Measurements from ENCODE around the gene STK40.

Gene STK40

GRCh38 chr1:36419140-36419539, 33.4 kb upstream of the STK40 start:
- Histone ChIP-seq H4K20me1 (ENCODE audit: insufficient read depth, low read length) (no peaks in the 10 kb centered on the region), H3K4me2 (ENCODE audit: low read length) (no peak overlapping the region), H3K27me3 (ENCODE audit: low read depth, low read length) (no peaks in the 10 kb centered on the region), H3K36me3 (replicated peaks; ENCODE audit: low read depth, low read length) (no peaks in the 10 kb centered on the region), H3K4me1 (ENCODE audit: low read length) (peaks cover 5% of the 10 kb centered on the region; the same call in 1 of the 2 replicates), H3K4me3 (ENCODE audit: low read length) (no peak overlapping the region), H3K9ac (ENCODE audit: low read length) (no peak overlapping the region), H3K9me3 (ENCODE audit: insufficient read depth, low read length) (no peaks in the 10 kb centered on the region), H3K27ac (ENCODE audit: low read length) (no peak overlapping the region), H3K79me2 (ENCODE audit: low read length) (no peaks in the 10 kb centered on the region), H2AFZ (ENCODE audit: low read depth, low read length) (no peak overlapping the region)
- TF ChIP-seq EZH2phosphoT487 (IDR thresholded peaks at IDR 0.05; ENCODE audit: low read depth): no peak
- TF ChIP-seq, protein P1, sequence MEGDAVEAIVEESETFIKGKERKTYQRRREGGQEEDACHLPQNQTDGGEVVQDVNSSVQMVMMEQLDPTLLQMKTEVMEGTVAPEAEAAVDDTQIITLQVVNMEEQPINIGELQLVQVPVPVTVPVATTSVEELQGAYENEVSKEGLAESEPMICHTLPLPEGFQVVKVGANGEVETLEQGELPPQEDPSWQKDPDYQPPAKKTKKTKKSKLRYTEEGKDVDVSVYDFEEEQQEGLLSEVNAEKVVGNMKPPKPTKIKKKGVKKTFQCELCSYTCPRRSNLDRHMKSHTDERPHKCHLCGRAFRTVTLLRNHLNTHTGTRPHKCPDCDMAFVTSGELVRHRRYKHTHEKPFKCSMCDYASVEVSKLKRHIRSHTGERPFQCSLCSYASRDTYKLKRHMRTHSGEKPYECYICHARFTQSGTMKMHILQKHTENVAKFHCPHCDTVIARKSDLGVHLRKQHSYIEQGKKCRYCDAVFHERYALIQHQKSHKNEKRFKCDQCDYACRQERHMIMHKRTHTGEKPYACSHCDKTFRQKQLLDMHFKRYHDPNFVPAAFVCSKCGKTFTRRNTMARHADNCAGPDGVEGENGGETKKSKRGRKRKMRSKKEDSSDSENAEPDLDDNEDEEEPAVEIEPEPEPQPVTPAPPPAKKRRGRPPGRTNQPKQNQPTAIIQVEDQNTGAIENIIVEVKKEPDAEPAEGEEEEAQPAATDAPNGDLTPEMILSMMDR (IDR thresholded peaks at IDR 0.05; ENCODE audit: low read depth, low read length): no peak

- Histone ChIP-seq H3K4me1 (ENCODE audit: low read length) (peaks cover 5% of the 10 kb centered on the region; the same call in 1 of the 2 replicates), H3K27ac (ENCODE audit: low read length) (no peak overlapping the region), H4K20me1 (ENCODE audit: insufficient read depth, low read length) (no peaks in the 10 kb centered on the region), H3K79me2 (ENCODE audit: low read length) (no peaks in the 10 kb centered on the region), H3K4me2 (ENCODE audit: low read length) (no peak overlapping the region), H3K36me3 (replicated peaks; ENCODE audit: low read depth, low read length) (no peaks in the 10 kb centered on the region), H3K27me3 (ENCODE audit: low read depth, low read length) (no peaks in the 10 kb centered on the region), H3K9me3 (ENCODE audit: insufficient read depth, low read length) (no peaks in the 10 kb centered on the region), H3K4me3 (ENCODE audit: low read length) (no peak overlapping the region), H3K9ac (ENCODE audit: low read length) (no peak overlapping the region), H2AFZ (ENCODE audit: low read depth, low read length) (no peak overlapping the region)
- TF ChIP-seq, protein P1 (IDR thresholded peaks at IDR 0.05; ENCODE audit: low read depth, low read length): no peak
- TF ChIP-seq EZH2phosphoT487 (IDR thresholded peaks at IDR 0.05; ENCODE audit: low read depth): no peak
Measured at GRCh38 chr1:36417931-36418330, 32.2 kb upstream of the STK40 start.

- no peak for TF ChIP-seq EZH2phosphoT487 (IDR thresholded peaks at IDR 0.05; ENCODE audit: low read depth)
- TF ChIP-seq, protein P1 (IDR thresholded peaks at IDR 0.05; ENCODE audit: low read depth, low read length): no peak
- Histone ChIP-seq H3K9me3 (ENCODE audit: insufficient read depth, low read length) (no peaks in the 10 kb centered on the region), H4K20me1 (ENCODE audit: insufficient read depth, low read length) (no peaks in the 10 kb centered on the region), H3K36me3 (replicated peaks; ENCODE audit: low read depth, low read length) (no peaks in the 10 kb centered on the region), H3K79me2 (ENCODE audit: low read length) (no peaks in the 10 kb centered on the region), H3K4me3 (ENCODE audit: low read length) (no peak overlapping the region), H3K27me3 (ENCODE audit: low read depth, low read length) (no peaks in the 10 kb centered on the region), H3K9ac (ENCODE audit: low read length) (no peak overlapping the region), H3K27ac (ENCODE audit: low read length) (no peak overlapping the region), H2AFZ (ENCODE audit: low read depth, low read length) (no peak overlapping the region), H3K4me2 (ENCODE audit: low read length) (no peak overlapping the region), H3K4me1 (ENCODE audit: low read length) (peaks cover 5% of the 10 kb centered on the region)
Measured at GRCh38 chr1:36415661-36416326, 30.1 kb upstream of the STK40 start.

DNA sequence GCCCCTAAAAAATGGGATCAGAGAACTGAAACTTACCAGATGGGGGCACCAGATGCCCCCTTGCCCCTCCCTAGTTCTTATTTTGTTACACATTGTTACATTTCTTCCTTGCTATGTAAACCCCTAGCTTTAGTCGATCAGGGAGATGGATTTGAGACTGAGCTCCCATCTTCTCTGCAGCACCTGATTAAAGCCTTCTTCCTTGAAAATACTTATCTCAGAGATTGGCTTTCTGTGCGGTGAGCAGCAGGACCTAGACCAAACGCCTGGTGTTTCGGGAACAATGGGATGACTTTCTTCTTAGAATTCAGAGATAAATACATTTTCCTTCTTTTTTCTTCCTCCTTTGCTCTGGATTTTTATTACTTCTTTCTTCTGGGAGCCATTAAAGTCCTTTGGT, 28.7 kb upstream of the STK40 start:
- H3K4me1 ChIP-seq (ENCODE audit: low read length): no peaks in the 10 kb centered on the region; the same call in 1 of the 2 replicates
- no peak overlapping the region for H2AFZ ChIP-seq (ENCODE audit: low read depth, low read length)
- H4K20me1 ChIP-seq (ENCODE audit: insufficient read depth, low read length): no peaks in the 10 kb centered on the region
- H3K9me3 ChIP-seq (ENCODE audit: insufficient read depth, low read length): no peaks in the 10 kb centered on the region
- H3K36me3 ChIP-seq (replicated peaks; ENCODE audit: low read depth, low read length): no peaks in the 10 kb centered on the region
- no peaks in the 10 kb centered on the region for H3K27me3 ChIP-seq (ENCODE audit: low read depth, low read length)
- no peaks in the 10 kb centered on the region for H3K79me2 ChIP-seq (ENCODE audit: low read length)
- no peak for TF ChIP-seq EZH2phosphoT487 (IDR thresholded peaks at IDR 0.05; ENCODE audit: low read depth)
- TF ChIP-seq, protein P1 (IDR thresholded peaks at IDR 0.05; ENCODE audit: low read depth, low read length): no peak
- H3K9ac ChIP-seq (ENCODE audit: low read length): no peak overlapping the region
- no peak overlapping the region for H3K27ac ChIP-seq (ENCODE audit: low read length)
- no peak overlapping the region for H3K4me3 ChIP-seq (ENCODE audit: low read length)
- H3K4me2 ChIP-seq (ENCODE audit: low read length): no peak overlapping the region
